HG03108 (cell line): Measurements from ENCODE around the gene ID4.

Source experiments
- ATAC-seq: cut with Tn5 transposase; IDR thresholded peaks from one replicate; pipeline ENCODE4 v1.9.1; 2021; ENCODE audit warnings: moderate library complexity; ENCODE audit not compliant: unreplicated experiment

Gene ID4

DNA sequence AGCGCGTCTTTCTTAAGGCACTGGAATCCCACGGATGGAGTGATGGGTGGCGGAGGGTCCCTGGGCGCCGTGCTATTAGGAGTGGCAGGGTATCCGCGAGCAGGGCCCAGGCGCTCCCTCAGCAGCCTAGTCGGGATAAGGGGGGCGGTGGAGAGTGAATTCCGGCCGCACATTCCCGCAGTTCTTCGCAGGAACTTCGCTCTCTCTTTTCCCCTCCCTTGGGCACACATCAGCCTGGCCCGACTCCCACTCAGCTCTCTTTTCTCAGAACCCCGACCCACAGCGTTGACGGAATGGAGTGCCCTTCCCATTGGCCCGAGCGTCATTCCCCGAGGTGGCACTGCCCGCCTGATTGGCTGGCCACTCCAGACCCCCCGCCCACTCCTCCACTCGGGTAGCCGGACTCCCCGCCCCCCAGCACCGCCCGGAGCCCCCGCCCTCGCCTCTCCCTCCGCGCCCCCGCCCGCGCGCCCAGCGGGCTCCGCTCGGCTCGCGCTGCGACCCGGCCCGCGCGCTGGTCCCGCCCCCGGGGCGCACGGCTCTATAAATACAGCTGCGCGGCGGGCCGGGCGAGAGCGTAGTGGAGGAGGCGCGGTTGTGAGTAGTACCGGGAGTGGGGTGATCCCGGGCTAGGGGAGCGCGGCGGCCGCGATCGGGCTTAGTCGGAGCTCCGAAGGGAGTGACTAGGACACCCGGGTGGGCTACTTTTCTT, at the start of gene ID4:
Gene ID4 (plus strand): TSS at position 572 of the 712 bp plus-strand sequence. CDS start 385 bp downstream, outside the sequence.
- ATAC-seq: no peak

GRCh38 chr6:19788686-19789085, 48.5 kb upstream of the ID4 start:
- ATAC-seq: no peak

- ATAC-seq: no peak
These were observed 47.9 kb upstream of the ID4 start for GRCh38 chr6:19789100-19789803.

- no peak for ATAC-seq
These were observed 45.9 kb upstream of the ID4 start for GRCh38 chr6:19791267-19791666.

GRCh38 chr6:19795211-19795610, 42.0 kb upstream of the ID4 start:
- no peak for ATAC-seq

DNA sequence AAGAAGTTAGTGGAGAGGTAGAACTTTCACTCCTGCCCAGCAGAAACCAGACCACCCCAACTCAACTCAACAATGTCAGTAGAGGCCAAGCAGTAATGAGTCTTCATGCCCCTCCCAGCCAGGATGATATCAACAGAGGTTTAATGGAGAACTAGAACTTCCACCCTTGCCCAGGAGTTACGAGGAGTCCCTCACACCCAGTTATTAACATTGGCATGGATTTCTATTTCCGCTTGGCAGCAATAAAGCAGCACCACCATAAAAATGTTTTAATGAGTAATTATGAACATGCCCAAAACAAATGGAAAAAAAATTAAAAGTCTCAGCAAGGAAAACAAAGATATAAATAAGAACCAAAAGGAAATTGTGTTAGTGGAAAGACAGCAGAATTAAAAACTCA, 40.7 kb upstream of the ID4 start:
- no peak for ATAC-seq

DNA sequence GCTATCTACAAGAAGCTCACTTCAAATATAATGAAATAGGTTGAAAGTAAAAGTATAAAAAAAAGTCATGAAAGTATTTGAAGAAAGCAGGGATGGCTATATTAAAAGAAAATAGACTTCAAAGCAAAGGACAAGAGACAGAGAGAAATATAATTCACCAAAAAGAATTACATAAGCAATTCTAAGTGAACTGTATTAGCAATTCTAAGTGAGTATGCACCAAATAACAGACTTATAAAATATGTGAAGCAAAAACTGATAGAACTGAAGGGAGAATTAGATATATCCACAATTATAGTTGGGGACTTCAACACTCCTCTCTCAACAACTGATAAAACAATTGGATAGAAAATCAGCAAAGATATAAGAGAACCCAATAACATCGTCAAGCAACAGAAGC, 38.8 kb upstream of the ID4 start:
- ATAC-seq: no peak

DNA sequence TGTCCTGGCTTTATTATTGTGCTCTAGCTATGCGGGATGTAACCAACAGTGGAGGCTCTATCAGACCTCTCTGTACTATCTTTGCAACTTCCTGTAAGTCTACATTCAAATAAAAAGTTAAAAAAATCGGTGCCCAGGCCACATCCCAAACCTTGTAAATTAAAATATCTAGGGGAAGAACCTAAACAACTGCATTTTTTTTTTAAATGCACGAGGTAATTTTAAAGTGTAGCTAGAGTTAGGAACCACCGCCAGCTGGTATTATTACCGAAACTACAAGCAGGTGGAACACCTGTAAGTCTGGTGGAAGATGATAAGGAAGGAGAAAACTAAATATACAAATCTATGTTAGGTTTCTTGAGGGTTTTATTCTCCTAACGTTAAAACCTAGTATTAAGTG, 34.5 kb upstream of the ID4 start:
- no peak for ATAC-seq

- no peak for ATAC-seq
These were observed 33.6 kb upstream of the ID4 start for GRCh38 chr6:19803331-19804204.

DNA sequence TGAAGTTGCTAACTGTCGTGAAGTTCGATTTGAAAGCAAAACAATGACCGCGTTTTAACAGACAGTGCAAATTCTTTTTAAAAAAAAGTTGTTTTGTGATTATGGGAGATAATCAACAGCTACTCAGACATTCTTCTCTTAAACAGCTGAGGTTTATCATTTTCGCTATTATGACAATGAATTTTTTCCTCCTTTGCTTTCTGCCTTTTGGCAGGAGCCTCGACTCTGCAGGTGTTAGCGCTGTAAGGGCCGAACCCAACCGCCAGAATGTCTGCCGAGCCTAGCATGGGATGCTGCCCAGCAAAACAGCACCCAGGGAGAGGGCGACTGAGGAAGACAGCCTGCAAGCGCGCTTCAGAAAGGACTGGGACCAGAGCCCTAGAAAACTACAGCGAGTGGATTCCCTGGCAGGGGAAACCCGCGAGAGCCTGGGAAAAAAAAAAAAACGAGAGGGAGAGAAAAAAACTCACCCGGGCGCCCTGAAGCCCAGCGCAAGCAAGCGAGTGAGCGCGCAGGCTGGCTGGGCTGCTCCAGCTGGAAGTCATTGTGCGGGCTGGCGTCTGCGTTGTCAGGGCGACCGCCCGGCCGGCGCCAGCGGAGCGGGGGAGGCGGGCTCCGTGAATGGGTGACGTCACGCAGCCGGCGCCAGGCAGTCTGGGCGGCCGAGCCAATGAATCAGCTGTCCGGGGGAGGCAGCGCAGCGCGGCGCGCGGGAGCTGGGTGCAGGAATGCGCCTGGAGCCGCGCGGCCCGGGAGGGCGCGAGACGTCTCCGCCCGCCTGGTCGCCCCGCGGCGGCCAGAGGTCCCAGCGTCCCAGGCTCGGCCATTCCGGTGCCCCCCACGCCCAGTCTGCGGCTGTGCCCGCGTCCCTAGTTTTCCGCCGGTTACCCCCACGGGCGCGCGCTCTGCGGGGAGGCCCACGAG, 32.7 kb upstream of the ID4 start:
- peak; percentile 89 for ATAC-seq

DNA sequence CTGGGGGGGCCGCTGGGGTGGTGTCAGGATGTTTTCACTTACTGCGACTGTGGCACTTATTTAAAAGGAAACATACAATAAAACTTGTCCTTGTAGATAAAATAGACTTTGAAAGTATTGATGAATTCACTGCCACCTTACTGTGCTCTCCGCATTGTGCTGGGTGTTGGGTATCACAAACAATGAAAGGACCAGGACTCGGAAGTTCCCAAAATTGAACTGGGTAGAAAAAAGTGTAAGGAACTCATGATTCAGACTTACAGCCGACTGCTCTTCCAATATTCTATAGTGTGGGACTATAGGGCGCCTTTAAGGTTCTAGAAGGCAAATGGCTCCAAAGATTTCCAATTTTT, 32.1 kb upstream of the ID4 start:
- no peak for ATAC-seq

DNA sequence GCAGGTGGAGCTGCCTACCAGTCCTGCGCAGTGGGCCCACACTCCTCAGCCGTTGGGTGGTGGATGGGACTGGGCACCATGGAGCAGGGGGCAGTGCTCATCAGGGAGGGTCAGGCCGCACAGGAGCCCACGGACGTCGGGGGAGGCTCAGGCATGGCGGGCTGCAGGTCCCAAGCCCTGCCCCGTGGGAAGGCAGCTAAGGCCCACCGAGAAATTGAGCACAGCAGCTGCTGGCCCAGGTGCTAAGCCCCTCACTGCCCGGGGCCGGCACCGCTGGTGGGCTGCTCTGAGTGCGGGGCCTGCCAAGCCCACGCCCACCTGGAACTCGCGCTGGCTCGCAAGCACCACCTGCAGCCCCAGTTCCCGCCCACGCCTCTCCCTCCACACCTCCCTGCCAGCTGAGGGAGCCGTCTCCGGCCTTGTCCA, 30.2 kb upstream of the ID4 start:
- ATAC-seq: no peak

- no peak for ATAC-seq
These were observed 25.6 kb upstream of the ID4 start for GRCh38 chr6:19811397-19812079.

GRCh38 chr6:19812512-19813119, 24.6 kb upstream of the ID4 start:
- no peak for ATAC-seq

DNA sequence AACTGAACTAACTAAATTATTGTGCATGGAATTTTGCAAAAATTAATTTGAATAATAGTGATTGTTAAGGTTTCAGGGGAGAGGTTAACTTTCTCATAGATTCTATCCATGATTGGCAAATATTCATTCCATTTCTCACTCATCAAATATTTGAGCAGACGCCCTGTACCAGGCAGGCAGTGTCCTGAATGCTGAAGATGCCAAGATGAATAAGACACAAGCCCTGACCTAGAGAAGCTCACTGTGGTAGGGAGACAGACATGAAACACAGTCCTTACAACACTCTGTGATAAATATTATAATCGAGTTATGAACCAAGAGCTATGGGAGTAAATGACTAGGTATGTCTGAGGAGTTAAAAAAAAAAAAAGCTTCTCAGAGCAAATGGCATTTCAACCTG, 18.4 kb upstream of the ID4 start:
- no peak for ATAC-seq

DNA sequence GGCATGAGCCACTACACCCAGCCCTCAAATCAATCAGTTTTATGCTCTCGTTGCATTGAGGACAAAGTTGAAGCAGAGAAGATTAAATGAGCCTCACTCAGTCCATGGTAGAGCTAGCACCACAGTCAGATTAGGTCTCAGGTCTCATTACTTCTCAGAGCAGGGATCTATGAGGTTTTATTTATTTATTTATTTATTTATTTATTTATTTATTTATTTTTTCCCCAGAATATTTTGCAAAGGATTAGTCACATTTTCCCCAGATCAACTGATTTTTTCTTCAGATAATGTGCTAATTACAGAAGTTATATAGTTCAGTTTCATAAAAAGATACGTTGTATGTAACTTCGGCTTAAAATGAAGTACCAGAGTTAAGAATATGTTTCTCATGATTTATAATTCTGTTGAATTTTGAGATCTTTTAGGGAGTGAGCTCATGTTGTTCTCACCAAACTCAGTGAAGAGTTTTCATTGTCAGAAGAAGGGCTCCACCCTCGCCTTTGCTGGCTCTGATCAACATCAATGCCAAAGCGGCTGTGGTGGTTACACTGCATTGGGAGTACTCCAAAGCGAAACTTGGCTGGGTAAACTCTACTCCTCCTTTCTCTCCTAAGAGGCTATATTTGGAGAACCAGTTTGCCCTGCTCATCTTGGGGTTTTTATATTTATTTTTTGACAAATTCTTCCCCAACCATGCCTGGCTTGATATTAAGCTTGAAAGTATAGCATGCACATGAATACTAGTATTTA, 12.9 kb upstream of the ID4 start:
- ATAC-seq: no peak

DNA sequence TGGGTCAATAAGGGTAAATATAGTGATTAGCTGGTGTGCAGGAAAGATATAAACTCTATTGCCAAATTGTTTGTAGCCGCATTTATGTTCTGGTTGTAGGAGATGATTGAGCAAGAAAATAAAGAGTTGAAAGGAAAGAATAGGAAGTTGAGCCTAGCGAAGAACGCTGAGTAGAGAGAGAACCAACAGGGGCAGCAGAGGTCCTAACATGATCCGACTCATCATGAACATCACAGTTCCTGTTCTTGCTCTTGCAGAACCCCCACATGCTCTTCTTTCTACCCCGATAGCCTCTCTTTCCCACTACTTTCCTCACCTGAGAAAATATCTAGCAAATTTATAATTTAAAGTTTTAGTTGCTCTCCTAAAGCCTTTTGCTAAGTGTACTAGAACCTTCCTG, 9.9 kb upstream of the ID4 start:
- no peak for ATAC-seq

GRCh38 chr6:19827903-19828302, 9.3 kb upstream of the ID4 start:
- ATAC-seq: no peak

GRCh38 chr6:19830171-19830570, 7.0 kb upstream of the ID4 start:
- no peak for ATAC-seq
